DMS 273 treated with DMSO at 0.1 percent for 48 hours (cell line): ENCODE data around the gene DNM3.

Experiments
- DNase-seq: peaks from one replicate; lab custom pipeline; 2025; lab: John Stamatoyannopoulos, UW

The DNM3 gene

GRCh38 chr1:171919891-171920887 is 78.9 kb downstream of the DNM3 start:
- no peak for DNase-seq

GRCh38 chr1:171922999-171923398 is 81.7 kb downstream of the DNM3 start:
- no peak for DNase-seq

GRCh38 chr1:171929121-171929520 is 87.8 kb downstream of the DNM3 start:
- DNase-seq: no peak

GRCh38 chr1:171931752-171932151 is 90.5 kb downstream of the DNM3 start:
- no peak for DNase-seq

- DNase-seq: no peak
Measured at GRCh38 chr1:171934664-171935063, 93.4 kb downstream of the DNM3 start.

GRCh38 chr1:171935086-171935485 is 93.8 kb downstream of the DNM3 start:
- DNase-seq: no peak

- DNase-seq: no peak
Measured at GRCh38 chr1:171935664-171936063, 94.4 kb downstream of the DNM3 start.

GRCh38 chr1:171937938-171938337 is 96.6 kb downstream of the DNM3 start:
- no peak for DNase-seq

- no peak for DNase-seq
Measured at GRCh38 chr1:171939740-171940139, 98.4 kb downstream of the DNM3 start.

- DNase-seq: no peak
Measured at GRCh38 chr1:171940368-171940767, 99.1 kb downstream of the DNM3 start.

- DNase-seq: no peak
Measured at GRCh38 chr1:171941920-171942319, 100.6 kb downstream of the DNM3 start.

GRCh38 chr1:171943973-171944561 is 102.8 kb downstream of the DNM3 start:
- DNase-seq: no peak

GRCh38 chr1:171948511-171948910 is 107.2 kb downstream of the DNM3 start:
- no peak for DNase-seq

GRCh38 chr1:171949316-171949715 is 108.0 kb downstream of the DNM3 start:
- no peak for DNase-seq

GRCh38 chr1:171953835-171954234 is 112.5 kb downstream of the DNM3 start:
- DNase-seq: no peak

GRCh38 chr1:171954361-171954760 is 113.1 kb downstream of the DNM3 start:
- no peak for DNase-seq

- DNase-seq: no peak
Measured at GRCh38 chr1:171961861-171962260, 120.6 kb downstream of the DNM3 start.

- no peak for DNase-seq
Measured at GRCh38 chr1:171963762-171964161, 122.5 kb downstream of the DNM3 start.

GRCh38 chr1:171965777-171966176 is 124.5 kb downstream of the DNM3 start:
- DNase-seq: no peak

GRCh38 chr1:171966426-171967220 is 125.3 kb downstream of the DNM3 start:
- no peak for DNase-seq

- DNase-seq: no peak
Measured at GRCh38 chr1:171969226-171969625, 127.9 kb downstream of the DNM3 start.

- DNase-seq: no peak
Measured at GRCh38 chr1:171969813-171970212, 128.5 kb downstream of the DNM3 start.

GRCh38 chr1:171972846-171973245 is 131.5 kb downstream of the DNM3 start:
- DNase-seq: no peak
